Mesendoderm (in vitro differentiated cells): ENCODE data around the gene ANG. TPM values are rescaled to one million over a fixed set of nuclear protein-coding genes. Genes with fewer than 3 reads are reported as not detected.
"Not testable (repeated sequence)": the region's sequence is repeated elsewhere in the genome, so short reads cannot be mapped to it uniquely, and the experiment has no call there.

Experiments
- DNase-seq: peaks from one replicate; pipeline ENCODE4 v3.0.0; 2013
- H2AK5ac ChIP-seq: 2 replicates; pipeline ENCODE4 v1.6.1; 2013; ENCODE audit warnings: low read length, inconsistent platforms
- H2BK120ac ChIP-seq: 2 replicates; pipeline ENCODE4 v1.6.1; 2013; ENCODE audit warnings: low read depth, mild to moderate bottlenecking, low read length, moderate library complexity, mixed read lengths
- H2BK15ac ChIP-seq: replicated peaks from 2 replicates; pipeline ENCODE4 v1.6.1; 2013; ENCODE audit warnings: low read depth, mild to moderate bottlenecking, moderate library complexity
- H2BK5ac ChIP-seq: 2 replicates; pipeline ENCODE4 v1.6.1; 2013; ENCODE audit warnings: low read length, inconsistent platforms
- H3K18ac ChIP-seq: 2 replicates; pipeline ENCODE4 v1.6.1; 2013; ENCODE audit warnings: mild to moderate bottlenecking, low read length, mixed read lengths
- H3K23ac ChIP-seq: one replicate; pipeline ENCODE4 v1.6.1; 2013; ENCODE audit warnings: low read length
- H3K27ac ChIP-seq: 2 replicates; pipeline ENCODE4 v1.5.1; 2013; ENCODE audit warnings: low read depth, mild to moderate bottlenecking, inconsistent platforms, low read length, moderate library complexity
- H3K27me3 ChIP-seq: 2 replicates; pipeline ENCODE4 v1.6.1; 2013; ENCODE audit warnings: low read length, control low read depth, mild to moderate bottlenecking, inconsistent platforms; ENCODE audit not compliant: insufficient read depth, poor library complexity
- H3K36me3 ChIP-seq: 2 replicates; pipeline ENCODE4 v1.6.1; 2013; ENCODE audit warnings: low read length, inconsistent platforms; ENCODE audit not compliant: control insufficient read depth, insufficient read depth
- H3K4ac ChIP-seq: one replicate; pipeline ENCODE4 v1.6.1; 2013; ENCODE audit warnings: low read depth, mild to moderate bottlenecking, low read length, moderate library complexity
- H3K4me1 ChIP-seq: 2 replicates; pipeline ENCODE4 v1.6.1; 2013; ENCODE audit warnings: low read depth, low read length, inconsistent platforms; ENCODE audit not compliant: control insufficient read depth
- H3K4me2 ChIP-seq: 2 replicates; pipeline ENCODE4 v1.6.1; 2013; ENCODE audit warnings: low read length
- H3K4me3 ChIP-seq: 2 replicates; pipeline ENCODE4 v1.5.1; 2013; ENCODE audit warnings: mild to moderate bottlenecking, low read length
- H3K56ac ChIP-seq: one replicate; pipeline ENCODE4 v1.6.1; 2013; ENCODE audit warnings: low read length
- H3K79me1 ChIP-seq: 2 replicates; pipeline ENCODE4 v1.6.1; 2013; ENCODE audit warnings: low read length, inconsistent platforms
- H3K79me2 ChIP-seq: 2 replicates; pipeline ENCODE4 v1.6.1; 2013; ENCODE audit warnings: mild to moderate bottlenecking, low read length; ENCODE audit not compliant: control insufficient read depth, insufficient read depth
- H3K9ac ChIP-seq: 2 replicates; pipeline ENCODE4 v1.6.1; 2013; ENCODE audit warnings: low read length, inconsistent platforms
- H4K5ac ChIP-seq: one replicate; pipeline ENCODE4 v1.6.1; 2013; ENCODE audit warnings: low read length
- H4K8ac ChIP-seq: one replicate; pipeline ENCODE4 v1.6.1; 2013; ENCODE audit warnings: low read depth, mild to moderate bottlenecking, control low read depth, low read length, moderate library complexity
- WGBS: extraction: QIAGEN DNeasy Blood & Tissue Kit; methylation state at CpG from one replicate; pipeline ENCODE4 v1.1.7; 2013; ENCODE audit warnings: low lambda C conversion rate, missing lambda C conversion rate; ENCODE audit not compliant: insufficient coverage; ENCODE audit errors: extremely low coverage; 5-methylcytosine and 5-hydroxymethylcytosine counted together
- polyA plus RNA-seq, 2 experiments: library from polyadenylated mRNA; stranded (reverse); fragments of 200-250 nt; gene quantifications; one replicate each; pipeline ENCODE4 v1.2.3, GENCODE V29; 2013

ANG gene
- polyA plus RNA-seq (2013, experiment 1 of 2): 3.2 TPM
- 3.0 TPM for polyA plus RNA-seq (2013, experiment 2 of 2)

- Histone ChIP-seq H4K8ac (no peak within 1 kb of the TSS), H3K27ac (no peak within 1 kb of the TSS), H4K5ac (no peak within 1 kb of the TSS), H3K56ac (no peak within 1 kb of the TSS), H3K36me3 (no peaks in the 10 kb centered on the region), H3K4me2 (no peak within 1 kb of the TSS), H3K18ac (no peak within 1 kb of the TSS), H3K23ac (no peak within 1 kb of the TSS), H3K4ac (no peak within 1 kb of the TSS), H3K4me3 (no peak within 1 kb of the TSS), H3K27me3 (no peaks in the 10 kb centered on the region), H3K9ac (no peak within 1 kb of the TSS), H3K79me1 (peaks cover 3% of the 10 kb centered on the region), H2BK120ac (no peak within 1 kb of the TSS), H2BK5ac (no peak within 1 kb of the TSS), H3K4me1 (no peaks in the 10 kb centered on the region), H2BK15ac (no peak within 1 kb of the TSS), H2AK5ac (no peak within 1 kb of the TSS), H3K79me2 (peaks cover 2% of the 10 kb centered on the region)
- WGBS: no CpG with 5 or more reads among the region's 7 CpGs
- no peak for DNase-seq
Observed at GRCh38 chr14:20688167-20688839, at the start of gene ANG. Gene ANG, plus strand, starts transcription at chr14:20688764. Its CDS starts 4,801 bp downstream, at chr14:20693565.

GRCh38 chr14:20641591-20641990 is 47.0 kb upstream of the ANG start, which contains the start of gene OR6S1:
Gene OR6S1, minus strand, starts transcription at chr14:20641691. Its CDS starts 0 bp downstream, at chr14:20641691.
- Histone ChIP-seq H2AK5ac (peak within 1 kb of the TSS; percentile 17), H3K18ac (peak within 1 kb of the TSS; percentile 95), H3K56ac (peak within 1 kb of the TSS; percentile 67), H2BK120ac (peak within 1 kb of the TSS; percentile 92), H3K36me3 (no peaks in the 10 kb centered on the region), H3K79me2 (no peaks in the 10 kb centered on the region), H3K9ac (peak within 1 kb of the TSS; percentile 18), H4K5ac (no peak within 1 kb of the TSS), H2BK15ac (no peak within 1 kb of the TSS), H4K8ac (peak within 1 kb of the TSS; percentile 66), H3K27me3 (no peaks in the 10 kb centered on the region), H3K4me3 (no peak within 1 kb of the TSS), H3K79me1 (no peaks in the 10 kb centered on the region), H2BK5ac (peak within 1 kb of the TSS; percentile 57), H3K27ac (peak within 1 kb of the TSS; percentile 89), H3K4me1 (peaks cover 22% of the 10 kb centered on the region), H3K4ac (peak within 1 kb of the TSS; percentile 84), H3K23ac (no peak within 1 kb of the TSS), H3K4me2 (no peak within 1 kb of the TSS)
- WGBS: no CpG with 5 or more reads among the region's 2 CpGs
- no peak for DNase-seq

- Histone ChIP-seq H2BK5ac (peak overlapping the region; percentile 57), H3K4me1 (peaks cover 22% of the 10 kb centered on the region), H4K5ac (no peak overlapping the region), H3K4me2 (no peak overlapping the region), H2BK120ac (peak overlapping the region; percentile 92), H2AK5ac (no peak overlapping the region), H3K79me1 (no peaks in the 10 kb centered on the region), H3K27ac (peak overlapping the region; percentile 89), H3K18ac (peak overlapping the region; percentile 95), H3K4me3 (no peak overlapping the region), H3K79me2 (no peaks in the 10 kb centered on the region), H3K23ac (no peak overlapping the region), H2BK15ac (no peak overlapping the region), H3K56ac (peak overlapping the region; percentile 67), H3K36me3 (no peaks in the 10 kb centered on the region), H3K27me3 (no peaks in the 10 kb centered on the region), H4K8ac (peak overlapping the region; percentile 66), H3K4ac (peak overlapping the region; percentile 84), H3K9ac (peak overlapping the region; percentile 18)
- no CpG with 5 or more reads among the region's 7 CpGs for WGBS
- no peak for DNase-seq
Observed at GRCh38 chr14:20642182-20642581, 46.4 kb upstream of the ANG start.

GRCh38 chr14:20642755-20643154 is 45.8 kb upstream of the ANG start:
- H3K79me2 ChIP-seq, H2BK5ac ChIP-seq, H4K5ac ChIP-seq, H3K4ac ChIP-seq, H2BK120ac ChIP-seq, H3K27me3 ChIP-seq, H2AK5ac ChIP-seq, H2BK15ac ChIP-seq, H3K4me2 ChIP-seq, H3K79me1 ChIP-seq, H3K4me3 ChIP-seq, H3K18ac ChIP-seq, H3K36me3 ChIP-seq, H3K23ac ChIP-seq, H4K8ac ChIP-seq, H3K9ac ChIP-seq: not testable (repeated sequence)
- Histone ChIP-seq H3K4me1 (peaks cover 22% of the 10 kb centered on the region), H3K27ac (peak overlapping the region; percentile 89), H3K56ac (peak overlapping the region; percentile 67)
- peak; percentile 84 for DNase-seq
- WGBS: no CpG with 5 or more reads among the region's 3 CpGs

- Histone ChIP-seq H3K56ac (peak overlapping the region; percentile 83), H3K27me3 (no peaks in the 10 kb centered on the region), H3K79me1 (no peaks in the 10 kb centered on the region), H2BK120ac (peak overlapping the region; percentile 47), H4K5ac (no peak overlapping the region), H3K27ac (peak overlapping the region; percentile 83), H3K23ac (no peak overlapping the region), H4K8ac (no peak overlapping the region), H3K36me3 (no peaks in the 10 kb centered on the region), H2BK15ac (no peak overlapping the region), H3K79me2 (no peaks in the 10 kb centered on the region), H3K9ac (peak overlapping the region; percentile 56), H2AK5ac (peak overlapping the region; percentile 92), H3K18ac (peak overlapping the region; percentile 76), H3K4me3 (no peak overlapping the region), H3K4me2 (no peak overlapping the region), H3K4me1 (peaks cover 22% of the 10 kb centered on the region), H3K4ac (peak overlapping the region; percentile 18), H2BK5ac (peak overlapping the region; percentile 85)
- WGBS: no CpG with 5 or more reads among the region's 2 CpGs
- DNase-seq: peak; percentile 74
Observed at GRCh38 chr14:20644520-20644919, 44.0 kb upstream of the ANG start.
